Medulla oblongata (tissue), 1 donor: ENCODE results near the gene RIMS1.

Source experiments
- DNase-seq: peaks from one replicate; pipeline ENCODE4 v3.0.0-alpha.2; 2015; ENCODE audit errors: extremely low spot score

RIMS1 gene

DNA sequence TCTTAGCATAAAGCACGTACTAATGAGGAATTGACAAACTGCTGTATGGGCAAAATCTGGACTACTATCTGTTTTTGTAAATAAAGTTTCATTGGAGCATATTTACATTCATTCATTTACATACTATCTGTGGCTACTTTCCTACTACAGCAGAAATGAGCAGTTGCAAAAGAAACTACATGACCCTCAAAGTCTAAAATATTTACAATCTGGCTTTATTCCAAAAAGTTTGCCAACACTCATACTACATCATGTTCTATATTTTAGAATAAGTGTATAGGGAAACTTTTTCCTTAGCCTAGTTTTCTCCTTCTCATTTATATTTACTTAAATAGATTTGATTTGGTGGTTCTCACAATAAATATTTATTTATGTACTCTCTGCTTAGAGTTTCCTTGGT is 208.2 kb downstream of the RIMS1 start:
- DNase-seq = no peak

DNA sequence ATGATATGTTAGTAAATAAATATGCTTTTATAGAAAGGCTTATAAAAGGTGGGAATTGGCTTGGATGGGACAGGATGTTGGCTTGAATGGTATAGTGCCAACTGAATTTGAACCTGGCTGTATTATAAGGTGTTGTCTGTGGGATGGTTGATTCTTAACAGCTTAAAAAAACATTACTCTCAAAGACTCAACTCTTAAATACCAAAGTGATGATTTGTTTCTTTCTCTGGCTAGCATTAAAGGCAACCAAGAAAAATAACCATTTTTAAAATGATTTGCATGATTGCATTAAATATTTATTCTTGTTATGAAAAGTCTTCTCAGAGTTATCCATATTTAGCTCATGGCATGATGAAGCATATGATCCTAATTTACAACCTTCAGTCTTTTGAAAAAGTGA is 216.2 kb downstream of the RIMS1 start:
- DNase-seq = no peak

DNA sequence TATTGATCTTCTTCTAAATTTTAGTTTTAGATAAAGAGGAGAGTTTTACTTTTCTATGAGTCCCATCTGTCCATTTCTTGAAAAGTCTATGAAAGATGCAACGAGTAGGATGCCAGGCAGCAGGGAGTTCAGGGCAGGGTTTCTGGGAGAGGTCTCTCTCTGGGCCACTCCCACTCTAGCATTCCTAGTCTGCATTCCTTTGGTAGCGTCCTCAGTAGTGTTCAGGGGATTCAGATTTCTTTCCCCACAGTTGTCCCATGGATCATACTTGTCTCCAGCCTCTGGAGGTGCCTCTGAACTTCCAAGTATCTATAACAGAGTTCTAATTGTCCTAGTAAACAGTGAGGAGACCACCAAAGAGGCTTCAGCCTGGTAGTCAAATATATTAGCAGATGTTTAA is 225.3 kb downstream of the RIMS1 start:
- no peak for DNase-seq

DNA sequence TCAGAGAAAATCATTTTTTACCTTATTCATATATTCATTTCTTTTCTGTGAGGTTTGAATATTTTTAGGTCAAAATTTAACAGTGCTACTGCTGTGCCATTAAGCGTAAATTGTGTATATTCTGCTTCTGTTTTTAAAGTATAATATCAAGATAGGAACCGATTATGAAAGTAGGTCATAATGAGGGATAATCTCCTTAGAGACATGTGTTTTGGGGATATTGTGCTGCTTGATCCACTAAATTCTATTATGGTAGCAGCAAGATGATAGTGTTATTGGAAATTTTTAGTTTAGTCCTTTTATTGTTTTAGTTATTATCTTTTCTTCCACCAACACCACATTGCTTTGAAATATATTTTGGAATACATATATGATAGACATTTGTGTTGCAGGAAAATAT is 244.0 kb downstream of the RIMS1 start:
- DNase-seq = no peak

DNA sequence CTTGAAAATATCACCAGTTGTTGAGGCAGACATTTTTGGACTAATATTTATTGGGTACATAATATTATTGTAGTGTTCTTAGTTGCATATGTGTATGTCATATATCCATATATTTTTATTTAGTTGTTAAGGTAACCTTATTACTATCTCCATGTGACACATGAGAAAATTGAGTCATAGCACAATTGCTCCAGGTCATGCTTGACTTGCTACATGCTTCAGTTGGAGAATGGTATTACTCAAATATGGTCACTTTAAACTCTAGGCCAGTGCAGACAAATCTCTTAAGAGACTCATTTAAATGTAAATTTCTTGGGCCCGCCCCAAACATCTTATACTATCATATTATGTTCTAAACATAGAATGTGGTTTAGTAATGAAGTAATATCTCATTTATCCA is 246.1 kb downstream of the RIMS1 start:
- no peak for DNase-seq

DNA sequence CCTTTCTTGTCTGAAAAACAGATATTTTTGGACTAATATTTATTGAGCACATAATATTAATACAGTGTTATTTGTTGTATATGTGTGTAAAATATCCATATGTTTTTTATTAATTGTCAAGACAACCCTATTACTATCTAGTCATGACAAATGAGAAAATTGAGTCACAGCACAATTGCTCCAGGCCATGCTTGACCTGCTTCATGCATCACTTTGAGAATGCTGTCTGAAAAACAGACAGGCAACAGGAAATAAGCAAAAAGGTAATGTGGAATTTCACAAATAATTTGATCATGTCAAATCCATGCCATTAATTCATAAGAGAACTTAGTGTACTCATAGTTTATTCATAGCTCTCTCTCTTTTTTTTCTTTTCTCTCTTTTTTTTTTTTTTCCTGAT is 246.5 kb downstream of the RIMS1 start:
- no peak for DNase-seq

DNA sequence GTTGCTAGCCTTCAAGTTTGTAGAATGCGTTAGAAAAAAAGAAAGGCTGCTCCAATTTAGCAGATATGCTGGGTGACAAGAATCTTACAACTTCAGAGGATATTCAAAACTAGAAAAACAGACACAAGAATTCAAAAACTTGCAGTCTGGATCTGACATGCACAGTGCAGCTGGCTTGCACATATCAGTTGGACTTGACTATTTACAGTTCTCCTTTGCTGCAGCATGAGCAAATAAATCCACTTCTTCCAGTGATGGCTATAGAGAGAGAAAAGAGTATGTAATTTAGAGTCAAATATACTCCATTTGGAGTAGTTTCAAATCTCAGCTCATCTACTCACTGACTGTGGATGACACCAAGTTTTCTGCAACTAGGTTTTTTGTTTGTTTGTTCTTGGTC is 247.0 kb downstream of the RIMS1 start:
- no peak for DNase-seq

DNA sequence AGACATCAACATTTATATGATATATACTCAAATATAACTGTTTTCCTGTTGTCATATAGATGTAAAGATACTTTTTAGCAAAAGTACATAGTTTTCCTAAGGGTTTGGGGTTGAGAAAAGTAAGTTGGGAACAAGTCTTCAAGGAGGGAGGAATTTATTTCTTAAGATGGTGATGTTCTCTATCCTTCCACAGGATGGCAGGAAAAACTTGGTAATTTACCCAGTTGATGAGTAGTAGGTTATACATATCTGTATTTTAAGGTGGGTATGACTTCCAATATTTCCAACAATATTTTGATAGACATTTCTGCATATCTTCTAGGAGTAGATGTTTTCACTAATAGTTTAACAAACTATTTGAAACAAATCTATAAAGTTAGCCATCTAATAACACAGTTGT is 254.4 kb downstream of the RIMS1 start:
- DNase-seq = no peak

DNA sequence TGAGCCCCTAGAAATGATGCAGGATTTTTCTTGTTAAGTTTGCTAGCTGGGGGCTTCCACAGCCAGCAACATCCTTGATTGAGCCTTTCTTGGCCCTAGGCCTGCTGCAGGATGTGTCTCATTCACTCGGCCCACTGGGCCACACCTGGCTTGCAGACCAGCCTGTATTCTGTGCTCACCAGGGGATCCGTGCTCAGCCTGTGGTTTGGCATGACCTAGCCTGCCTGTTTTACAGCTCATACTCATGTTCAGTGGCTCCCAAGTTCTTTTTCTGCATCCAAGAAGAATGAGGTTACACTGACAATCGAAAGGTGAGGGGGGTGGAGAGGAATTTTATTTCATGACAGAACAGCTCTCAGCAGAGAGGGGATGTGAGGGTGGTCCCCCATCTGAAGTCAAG is 263.4 kb downstream of the RIMS1 start:
- no peak for DNase-seq

DNA sequence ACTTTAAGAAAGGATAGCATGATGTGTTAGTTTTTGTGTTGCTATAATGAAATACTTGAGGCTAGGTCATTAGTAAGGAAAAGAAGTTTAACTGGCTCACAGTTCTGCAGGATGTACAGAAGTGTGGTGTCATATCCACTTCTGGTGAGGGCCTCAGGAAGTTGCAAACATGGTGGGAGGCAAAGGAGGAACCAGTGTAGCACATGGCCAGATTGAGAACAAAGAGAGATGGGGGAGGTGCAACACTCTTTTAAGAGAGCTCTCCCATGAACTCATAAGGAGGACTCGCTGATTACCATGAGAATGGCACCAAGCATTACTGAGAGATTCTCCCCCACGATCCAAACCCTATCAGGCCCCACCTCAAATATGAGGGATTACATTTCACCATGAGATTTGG is 265.4 kb downstream of the RIMS1 start:
- no peak for DNase-seq

DNA sequence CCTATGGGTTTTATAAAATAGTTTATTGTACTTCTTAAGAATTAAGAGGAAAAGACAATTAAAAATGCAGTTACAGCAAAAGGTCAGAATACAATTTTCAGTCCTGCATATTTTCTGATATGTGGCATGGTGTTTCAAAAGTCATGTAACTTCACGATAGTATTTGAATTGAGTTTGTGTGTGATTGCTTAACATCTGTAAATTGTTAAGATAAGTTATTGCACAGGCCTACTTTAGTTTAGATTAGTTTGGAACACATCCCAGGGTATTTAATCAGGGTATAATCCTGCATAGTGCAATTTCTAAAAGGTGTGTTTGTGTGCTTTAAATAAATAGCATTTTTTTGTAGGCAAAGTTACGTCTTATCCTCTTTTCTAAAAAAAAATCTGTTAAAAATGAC is 289.6 kb downstream of the RIMS1 start:
- DNase-seq = no peak

DNA sequence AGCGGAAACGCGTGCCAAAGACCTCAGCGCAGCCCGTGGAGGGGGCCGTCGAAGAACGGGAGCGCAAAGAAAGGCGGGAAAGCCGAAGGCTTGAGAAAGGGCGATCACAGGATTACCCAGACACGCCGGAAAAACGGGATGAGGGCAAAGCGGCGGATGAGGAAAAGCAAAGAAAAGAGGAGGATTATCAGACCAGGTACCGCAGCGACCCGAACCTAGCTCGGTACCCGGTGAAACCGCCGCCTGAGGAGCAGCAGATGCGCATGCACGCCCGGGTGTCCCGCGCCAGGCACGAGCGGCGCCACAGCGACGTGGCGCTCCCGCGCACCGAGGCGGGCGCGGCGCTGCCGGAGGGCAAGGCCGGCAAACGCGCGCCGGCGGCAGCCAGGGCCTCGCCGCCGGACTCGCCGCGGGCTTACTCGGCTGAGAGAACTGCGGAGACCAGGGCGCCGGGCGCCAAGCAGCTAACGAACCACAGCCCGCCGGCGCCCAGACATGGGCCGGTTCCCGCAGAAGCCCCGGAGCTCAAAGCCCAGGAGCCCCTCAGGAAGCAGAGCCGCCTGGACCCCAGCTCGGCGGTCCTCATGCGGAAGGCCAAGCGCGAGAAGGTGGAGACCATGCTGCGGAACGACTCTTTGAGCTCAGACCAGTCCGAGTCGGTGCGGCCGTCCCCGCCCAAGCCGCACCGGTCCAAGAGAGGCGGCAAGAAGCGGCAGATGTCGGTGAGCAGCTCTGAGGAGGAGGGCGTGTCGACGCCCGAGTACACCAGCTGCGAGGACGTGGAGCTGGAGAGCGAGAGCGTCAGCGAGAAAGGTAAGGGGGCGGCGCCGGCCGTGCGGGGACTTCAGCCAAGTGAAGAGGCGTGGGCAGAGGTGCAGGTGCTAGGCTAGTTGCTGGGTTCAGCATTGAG is 296.2 kb downstream of the RIMS1 start:
- peak; percentile 15 for DNase-seq

DNA sequence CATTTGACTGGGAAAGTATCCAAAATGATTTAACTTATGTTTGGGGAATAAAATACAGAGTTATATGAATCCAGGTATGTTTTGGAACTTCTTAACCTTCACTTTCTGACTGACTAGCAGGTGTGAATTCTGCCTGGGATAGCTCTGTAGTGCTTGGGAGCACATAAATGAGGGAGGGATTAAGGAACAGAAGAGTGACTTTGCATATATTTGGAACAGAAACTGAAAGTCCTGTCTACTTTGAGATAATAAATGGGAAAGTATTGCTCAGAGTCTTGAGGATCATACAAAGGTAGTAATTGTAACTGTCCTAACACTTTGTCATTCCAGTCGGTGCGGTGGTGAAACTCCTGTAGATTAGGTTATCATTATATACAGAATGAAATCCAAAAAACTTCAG is 317.6 kb downstream of the RIMS1 start:
- DNase-seq = no peak

DNA sequence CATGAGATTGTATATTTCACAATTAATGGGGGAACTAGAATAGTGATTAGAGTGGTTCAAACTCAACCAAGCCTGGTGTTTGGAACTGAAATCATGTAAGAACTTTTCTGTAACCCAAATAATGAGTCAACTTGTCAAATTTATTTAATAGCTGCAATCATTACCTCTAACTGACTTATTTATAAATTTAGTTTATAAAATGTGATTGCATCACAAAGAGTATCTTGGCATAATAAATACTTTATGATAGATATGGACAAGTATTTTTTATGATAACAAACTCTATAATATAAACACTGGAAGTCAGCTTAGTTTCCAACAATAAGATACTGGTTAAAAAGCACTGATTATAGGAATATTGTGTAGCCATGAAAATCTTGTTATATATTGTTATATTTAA is 319.1 kb downstream of the RIMS1 start:
- DNase-seq = no peak

DNA sequence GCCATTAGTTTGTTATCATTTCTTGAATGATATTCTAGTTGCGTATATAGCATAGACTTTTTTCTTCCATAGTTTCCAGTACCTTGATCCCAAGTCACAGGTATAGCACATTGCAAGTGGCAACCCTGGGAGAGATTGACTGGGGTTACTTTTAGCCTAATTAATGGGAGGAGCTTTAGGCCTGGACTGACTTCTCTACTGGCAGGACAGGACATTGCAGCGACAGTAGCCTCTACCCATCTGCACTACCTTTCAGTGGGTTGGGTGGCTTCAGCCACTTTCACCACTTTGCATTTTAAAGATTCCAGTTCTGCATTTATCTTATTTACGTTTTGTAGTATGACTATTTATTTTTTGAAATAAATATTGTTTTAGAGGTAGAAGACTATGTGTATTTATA is 320.3 kb downstream of the RIMS1 start:
- DNase-seq = no peak

DNA sequence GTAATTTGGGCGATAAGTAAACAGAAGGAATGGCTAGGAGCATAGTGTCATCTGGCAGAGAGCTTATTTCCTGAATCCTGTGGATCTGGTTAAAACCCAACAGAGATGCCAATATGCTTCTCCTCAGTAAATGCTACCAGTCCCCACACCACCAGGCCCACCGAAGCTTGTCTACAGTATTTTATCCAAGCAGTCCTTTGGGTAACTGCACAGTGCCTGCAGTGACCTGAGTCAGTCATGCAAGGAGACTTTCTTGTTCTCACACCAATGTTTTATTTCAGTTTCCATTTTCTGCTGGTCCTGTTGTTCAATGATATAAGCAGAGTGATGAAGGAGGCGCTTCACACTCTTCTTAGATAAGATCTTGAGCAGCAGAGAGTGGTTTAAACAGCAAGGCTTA is 326.3 kb downstream of the RIMS1 start:
- DNase-seq = no peak

DNA sequence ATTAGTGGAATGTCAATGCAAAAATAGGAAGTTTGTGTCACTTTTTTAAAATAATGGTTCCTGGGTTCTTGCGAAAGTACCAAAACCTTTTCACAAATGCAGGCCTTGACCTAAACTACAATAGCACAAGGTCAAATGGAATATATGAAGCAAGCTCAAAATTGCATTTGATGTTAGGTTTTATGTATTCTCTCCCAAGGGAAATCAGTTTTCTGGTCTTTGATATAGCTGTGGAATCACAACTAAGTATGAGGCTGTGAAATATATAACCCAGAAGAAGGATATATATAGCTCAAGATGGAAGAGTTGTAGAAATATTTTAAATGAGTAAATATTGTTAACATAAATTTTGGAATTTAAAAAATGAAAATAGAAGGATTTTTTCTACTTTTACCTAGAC is 327.3 kb downstream of the RIMS1 start:
- no peak for DNase-seq

DNA sequence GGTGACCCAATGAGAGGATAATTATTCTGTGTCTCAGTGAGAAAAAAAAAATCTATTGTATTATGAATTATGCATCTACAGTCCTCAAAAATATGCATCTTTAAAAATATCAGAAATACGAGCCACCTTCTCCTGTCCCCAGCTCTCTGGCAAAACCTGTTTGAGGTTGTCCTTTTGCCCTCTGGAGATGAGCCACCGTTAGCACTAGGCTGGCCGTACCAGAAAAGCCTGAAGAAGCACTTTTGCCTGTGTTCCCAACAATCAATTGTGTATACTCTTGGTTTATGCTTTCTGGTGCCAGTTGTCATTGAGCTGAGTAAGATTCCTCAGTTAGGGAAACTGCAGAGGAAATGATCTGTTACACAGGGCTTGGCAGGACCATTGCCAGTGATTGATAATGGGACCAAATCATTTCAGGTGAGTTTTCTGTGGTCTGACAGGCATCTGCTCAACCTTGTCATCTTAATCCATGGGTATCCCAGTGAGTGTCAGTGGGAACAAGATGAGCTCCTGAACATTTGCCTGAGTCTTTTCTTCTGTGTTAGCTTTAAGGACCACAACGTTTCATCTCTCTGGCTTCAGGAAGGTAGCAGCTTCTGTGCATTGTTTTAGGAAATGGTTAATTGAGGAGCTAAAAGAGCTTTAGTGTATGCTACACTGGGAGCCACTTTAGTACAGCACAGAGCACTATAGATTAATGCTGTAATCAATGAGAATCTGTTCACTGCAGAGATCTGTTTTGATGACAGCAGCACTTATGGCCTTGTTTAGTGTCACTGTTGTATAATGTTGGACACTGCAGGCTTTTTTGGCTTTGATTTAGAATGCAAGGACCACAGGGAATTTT is 330.1 kb downstream of the RIMS1 start:
- DNase-seq = no peak

DNA sequence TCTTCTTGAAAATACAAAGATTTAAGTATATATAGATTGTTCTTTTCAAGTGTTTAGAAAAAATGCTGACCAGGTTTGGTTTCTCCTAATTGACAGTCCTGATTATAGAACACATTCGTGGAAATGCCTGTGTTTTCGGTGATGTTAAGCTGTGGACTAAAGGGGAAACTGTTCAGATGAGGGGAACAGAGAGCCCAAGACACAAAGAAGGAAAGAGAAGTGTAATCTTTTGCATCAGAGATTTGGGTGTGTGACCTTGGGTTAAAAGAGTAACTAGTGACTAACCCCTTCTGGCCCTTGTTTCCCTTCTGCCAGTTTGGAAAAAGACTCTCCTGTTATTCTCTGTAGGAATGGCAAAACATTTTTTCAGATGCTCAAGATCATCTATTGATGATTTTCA is 331.3 kb downstream of the RIMS1 start:
- no peak for DNase-seq

DNA sequence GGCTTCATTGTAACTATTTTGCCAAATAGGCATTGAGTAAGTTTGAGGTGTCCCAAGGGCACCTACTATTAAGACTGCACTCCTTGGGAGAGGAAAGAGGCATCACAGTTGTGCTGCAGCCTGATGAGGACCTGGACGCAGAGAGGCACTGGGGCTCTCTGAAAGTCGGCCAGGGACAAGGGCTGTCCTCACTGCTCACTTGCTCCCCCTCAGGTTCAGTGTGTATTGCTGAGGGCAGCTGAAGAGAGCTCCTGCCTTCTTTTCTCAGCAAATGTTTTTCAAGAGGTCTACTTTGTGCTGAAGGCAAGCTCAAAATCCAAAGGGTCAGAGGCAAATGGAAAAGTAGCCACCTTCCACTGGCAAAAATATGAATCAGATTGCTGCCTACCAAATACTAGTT is 331.8 kb downstream of the RIMS1 start:
- DNase-seq = peak; percentile 50

DNA sequence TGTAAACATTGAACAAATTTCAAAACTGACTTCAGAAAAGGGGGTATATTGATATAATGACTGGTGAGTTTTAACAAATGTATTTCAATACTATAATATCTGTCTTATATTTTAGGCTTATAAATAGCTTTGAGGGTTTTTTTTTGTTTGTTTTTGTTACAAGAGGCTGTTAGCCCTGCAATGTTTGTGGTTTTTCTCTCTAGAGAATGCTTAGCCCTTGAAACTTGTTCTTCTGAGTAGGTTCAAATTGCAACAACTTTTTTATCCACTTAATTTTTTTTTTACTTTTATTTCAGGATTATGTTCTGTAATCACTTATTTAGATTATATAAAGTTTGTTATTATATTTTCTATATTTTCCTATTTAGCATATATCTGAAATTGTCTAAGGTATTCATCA is 333.2 kb downstream of the RIMS1 start:
- DNase-seq = no peak

DNA sequence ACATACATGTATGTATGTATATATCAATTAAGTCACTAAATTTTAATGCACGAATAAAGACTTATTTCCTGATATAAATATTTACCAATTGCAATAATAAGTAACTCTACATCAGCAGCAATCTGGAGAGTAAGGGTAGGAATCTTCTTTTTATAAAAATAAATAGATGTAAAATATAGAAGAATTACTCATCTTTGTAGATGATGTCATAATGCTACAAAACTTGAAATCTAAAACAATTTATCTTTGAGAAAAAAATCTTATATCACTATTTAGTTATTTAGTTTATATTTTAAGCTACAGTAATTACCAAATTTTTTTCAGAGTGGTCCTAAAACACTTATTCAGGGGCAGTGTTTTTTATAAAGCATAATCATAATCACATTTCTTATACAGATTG is 351.7 kb downstream of the RIMS1 start:
- no peak for DNase-seq

DNA sequence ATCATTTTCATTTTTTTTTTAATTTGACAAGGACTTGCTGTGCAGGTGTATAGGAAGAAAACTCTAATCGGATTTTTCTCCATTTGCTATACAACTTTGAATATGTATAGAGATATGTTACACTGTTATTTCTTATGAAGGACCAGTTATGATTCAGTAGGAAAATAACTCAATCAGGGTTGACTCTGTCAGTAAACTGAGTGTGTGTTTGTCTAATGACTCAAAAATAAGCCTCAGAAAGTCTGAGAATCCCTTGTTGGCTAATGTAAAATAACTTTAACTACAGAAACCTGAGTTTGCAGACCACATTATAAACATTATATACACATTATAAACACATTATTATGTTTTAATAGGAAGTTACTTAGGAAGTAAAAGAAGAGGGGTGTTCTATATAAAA is 352.6 kb downstream of the RIMS1 start:
- no peak for DNase-seq
